CD4-positive, alpha-beta T cell treated with Interferon alpha-2 for 1 hour (primary cell): Measurements from ENCODE around the gene C5orf15.

Experiments used
- DNase-seq, 2 donors: peaks; one replicate each; pipeline ENCODE4 v3.0.0-alpha.2; 2020 to 2022

The C5orf15 gene

DNA sequence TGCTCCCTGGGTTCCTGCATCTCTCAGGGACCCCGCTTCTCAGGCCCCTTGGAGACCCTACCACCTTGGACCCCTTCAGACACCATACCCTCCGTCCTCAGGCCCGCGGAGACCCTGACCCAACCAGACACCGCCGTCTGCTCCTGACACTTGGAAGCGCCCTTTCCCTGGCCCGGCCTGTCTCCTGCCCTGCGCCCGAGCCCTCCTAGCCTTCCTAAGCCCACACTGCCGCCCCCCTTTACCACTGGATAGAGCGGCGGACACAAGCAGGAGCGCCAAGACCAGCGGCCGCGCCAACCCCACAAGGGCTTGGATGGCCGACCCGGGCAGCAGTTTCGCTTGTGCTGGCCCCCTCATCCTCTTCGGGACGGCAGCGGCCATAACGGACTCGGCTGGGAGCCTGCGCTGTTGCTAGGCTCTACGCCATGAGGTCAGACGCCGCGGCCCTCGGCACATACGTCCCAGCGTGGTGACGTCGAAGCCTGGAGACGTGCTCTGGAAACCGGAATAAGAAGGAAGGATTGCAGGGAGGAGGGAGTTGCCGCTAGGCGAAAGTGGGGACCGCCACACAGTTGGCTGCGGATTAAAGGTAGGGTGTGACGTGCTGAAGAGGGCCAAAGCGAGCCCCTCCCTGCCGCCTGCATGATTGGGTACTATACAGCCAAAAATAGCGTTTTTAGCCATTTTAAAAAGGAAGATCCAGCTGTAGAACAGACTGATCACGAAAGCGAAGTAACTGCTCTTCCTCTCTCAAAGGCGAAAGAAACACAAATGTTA lies at the start of gene C5orf15:
TSS of gene C5orf15 (minus strand) at position 422 of the 777 bp plus-strand sequence. CDS start at position 381, 41 bp downstream.
- DNase-seq: peak; percentile 90 to 93

DNA sequence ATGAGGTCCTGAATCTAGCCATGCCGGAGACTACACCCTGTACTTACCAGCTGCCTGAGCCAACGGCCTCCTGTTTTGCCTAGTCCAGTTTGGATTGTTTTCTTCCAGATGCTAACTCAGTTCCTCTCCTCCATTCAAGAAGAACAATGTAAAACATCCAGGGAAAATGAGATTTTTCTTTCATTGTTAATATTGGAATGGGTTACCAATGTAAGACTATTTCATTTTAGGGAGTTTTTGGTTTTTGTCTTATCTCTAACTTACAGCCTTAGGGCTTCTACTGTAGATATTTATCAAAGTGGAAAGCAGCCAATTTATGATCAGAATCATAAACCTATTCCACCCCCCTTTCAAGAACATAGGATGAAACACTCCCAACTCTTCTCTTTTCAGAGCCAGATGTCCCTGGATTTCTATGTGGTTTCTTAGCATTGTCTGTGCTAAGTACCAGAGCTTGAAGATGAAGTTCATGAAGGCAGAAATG lies 39.9 kb upstream of the C5orf15 start:
- no peak for DNase-seq

DNA sequence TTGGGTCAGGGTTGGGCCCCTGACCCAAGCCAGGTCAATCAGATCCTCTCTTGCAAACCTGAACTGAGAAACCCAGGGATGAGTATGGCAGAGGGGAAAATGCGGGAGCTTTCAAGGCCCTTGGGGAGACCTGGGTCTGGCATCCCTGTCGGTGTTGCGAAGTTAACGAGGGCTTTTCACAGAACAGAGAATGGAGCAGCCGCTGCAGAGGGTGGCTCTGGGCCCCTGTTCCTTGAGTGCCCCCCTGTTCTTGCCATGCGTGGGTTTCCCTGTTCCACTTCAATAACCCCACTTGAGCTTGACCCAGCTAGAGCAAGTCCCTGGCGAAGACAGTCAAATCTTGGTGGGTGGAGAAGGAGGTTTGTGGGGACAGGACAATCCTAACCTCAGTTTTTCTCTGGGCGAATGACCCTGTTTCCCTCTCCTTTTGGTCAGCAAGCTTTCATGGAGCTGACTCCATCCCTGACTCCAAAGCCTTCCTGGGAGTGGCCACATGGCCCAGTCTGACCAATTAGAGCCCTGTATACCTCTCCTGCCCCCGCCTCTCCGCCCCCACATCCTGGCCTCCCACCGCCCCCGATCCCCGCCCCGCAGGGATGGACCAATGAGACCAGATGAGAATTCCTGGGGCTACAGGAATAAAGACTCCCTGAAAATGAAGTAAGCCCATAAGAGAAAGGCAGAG lies 39.3 kb upstream of the C5orf15 start:
- DNase-seq: no peak

- DNase-seq: no peak
These were observed 37.7 kb upstream of the C5orf15 start for GRCh38 chr5:134006115-134006514.

- peak in 1 of 2 donors; percentile 3 for DNase-seq
These were observed 37.1 kb upstream of the C5orf15 start for GRCh38 chr5:134005417-134006061.

GRCh38 chr5:134004626-134005416 lies 36.4 kb upstream of the C5orf15 start, which contains the start of gene VDAC1:
Gene VDAC1 (minus strand): TSS chr5:134004975. CDS start chr5:133993012, 11,963 bp downstream.
- DNase-seq: peak; percentile 85 to 87

DNA sequence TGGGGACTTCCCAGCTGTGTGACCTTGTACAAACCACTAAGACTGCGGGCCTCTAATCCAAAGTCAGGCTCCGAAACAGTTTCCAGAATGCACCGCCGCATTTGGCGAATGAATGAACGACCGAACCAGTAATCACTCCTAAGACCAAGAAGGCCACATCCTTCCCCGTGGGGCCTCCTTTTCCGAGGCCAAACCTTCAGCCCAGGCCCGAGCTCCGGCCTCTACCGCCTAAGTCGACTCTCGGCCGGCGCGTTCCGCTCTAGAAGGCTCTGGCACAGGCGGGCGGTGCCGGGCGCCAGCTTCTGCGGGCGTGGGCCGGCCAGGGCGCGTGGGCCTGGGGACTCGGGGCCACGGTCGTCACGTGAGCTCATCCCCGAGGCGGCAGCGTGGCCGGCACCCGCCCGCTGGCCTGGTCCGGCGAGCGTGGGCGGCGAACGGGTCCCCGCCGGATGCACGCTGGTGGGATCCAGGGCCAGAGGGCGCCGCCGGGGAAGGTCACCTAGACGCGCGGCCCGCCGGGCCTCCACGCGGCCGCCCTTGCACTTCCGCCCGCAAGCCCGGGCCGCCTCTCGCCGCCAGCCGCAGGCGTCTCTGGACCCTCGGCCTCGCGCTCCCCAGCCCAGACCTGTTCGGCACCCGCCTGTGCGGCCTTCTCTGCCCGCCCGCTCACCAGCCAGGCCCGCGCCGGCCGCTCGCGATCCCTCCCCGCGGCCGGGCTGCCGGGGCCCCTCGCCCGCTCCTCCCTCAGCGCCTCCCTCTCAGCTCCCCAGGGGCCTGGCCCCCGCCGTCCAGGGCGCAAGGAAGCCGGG lies 35.6 kb upstream of the C5orf15 start:
- DNase-seq: peak; percentile 15 to 56

DNA sequence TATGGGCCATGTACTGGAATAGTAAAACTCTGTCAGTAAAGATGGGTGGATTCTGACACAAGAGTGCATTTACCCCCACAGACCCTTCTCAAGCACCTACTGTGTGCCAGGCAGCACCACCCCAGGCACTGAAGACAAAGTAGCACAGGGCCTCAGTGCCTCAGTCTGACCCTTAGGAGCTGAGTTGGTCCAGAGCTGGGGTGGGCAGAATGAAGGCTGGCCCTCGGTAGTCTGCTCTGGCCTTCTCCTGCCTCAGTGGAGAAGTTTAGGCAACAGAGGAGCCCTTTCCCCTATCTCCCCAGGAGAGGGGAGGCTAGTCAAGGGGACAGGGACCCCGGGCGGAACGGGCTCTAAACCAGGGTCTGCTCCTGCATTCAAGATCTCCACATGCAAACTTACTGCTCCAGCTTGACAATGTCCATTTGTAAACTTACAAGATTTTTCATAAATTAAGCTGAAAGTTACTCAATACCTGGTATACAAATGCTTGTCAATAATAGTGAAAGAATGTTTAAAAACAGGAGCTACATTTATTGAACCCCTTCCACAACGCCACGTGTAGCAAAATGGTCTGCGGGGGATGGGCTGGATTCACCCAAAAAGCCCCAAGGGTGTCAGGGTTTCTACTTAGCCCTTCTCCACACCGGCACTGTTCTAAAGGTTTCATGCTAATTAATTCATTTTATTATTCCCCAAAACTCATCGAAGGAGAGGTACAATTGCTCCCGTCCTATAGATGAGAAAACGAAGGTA lies 34.8 kb upstream of the C5orf15 start:
- no peak for DNase-seq

GRCh38 chr5:134001938-134002731 lies 33.7 kb upstream of the C5orf15 start:
- no peak for DNase-seq

DNA sequence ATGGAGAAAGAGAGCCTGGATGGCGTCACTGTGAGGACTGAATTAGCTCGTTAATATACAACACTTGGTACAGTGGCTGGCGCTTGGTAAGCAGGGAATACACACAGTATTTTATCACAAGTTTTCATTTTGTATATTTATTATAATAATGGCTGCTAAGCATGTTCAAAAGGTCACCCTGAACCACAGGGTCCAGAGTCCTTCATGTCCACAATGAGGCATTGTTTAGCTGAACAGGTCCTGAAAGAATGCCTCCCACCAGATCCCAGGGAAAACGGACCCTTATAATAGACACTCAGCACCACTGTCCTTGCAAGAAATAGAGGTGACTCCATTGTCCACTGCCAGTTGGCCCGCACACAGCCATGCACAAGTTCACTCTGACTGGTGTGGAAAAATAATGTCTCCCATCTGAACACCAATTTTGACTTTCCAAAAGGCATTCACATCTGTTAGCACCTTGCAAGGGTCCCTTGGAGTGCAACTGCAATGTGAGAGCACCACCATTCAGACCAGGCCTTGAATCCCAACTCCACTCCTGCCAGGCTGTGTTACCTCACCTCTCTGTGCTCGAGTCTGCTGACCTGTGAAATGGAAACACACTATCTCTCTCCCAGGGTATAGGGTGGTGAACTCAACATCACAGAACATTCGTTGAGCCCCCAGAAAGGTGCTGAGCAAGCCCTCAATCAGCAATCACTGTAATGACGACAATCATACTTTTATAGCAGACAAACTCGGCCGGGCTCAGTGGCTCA lies 32.5 kb upstream of the C5orf15 start:
- DNase-seq: no peak

GRCh38 chr5:134000091-134000511 lies 31.7 kb upstream of the C5orf15 start:
- DNase-seq: no peak

GRCh38 chr5:133998807-133999206 lies 30.4 kb upstream of the C5orf15 start:
- no peak for DNase-seq

DNA sequence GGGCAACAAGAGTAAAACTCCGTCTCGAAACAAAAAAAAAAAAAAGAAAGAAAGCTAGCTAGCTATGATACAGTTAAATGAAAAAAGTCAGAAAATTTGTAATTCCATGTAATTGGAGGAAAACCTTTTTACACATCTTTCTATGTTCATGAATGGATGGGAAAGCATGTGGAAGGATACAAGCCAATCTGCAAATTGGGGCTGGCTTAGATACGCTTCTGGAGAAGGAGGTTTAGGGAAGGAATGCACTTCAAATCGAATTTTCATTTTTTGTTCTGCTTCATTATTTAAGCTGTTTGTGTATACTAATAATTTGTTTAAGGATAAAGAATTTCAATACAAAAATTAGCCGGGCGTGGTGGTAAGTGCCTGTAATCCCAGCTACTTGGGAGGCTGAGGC lies 29.6 kb upstream of the C5orf15 start:
- no peak for DNase-seq

DNA sequence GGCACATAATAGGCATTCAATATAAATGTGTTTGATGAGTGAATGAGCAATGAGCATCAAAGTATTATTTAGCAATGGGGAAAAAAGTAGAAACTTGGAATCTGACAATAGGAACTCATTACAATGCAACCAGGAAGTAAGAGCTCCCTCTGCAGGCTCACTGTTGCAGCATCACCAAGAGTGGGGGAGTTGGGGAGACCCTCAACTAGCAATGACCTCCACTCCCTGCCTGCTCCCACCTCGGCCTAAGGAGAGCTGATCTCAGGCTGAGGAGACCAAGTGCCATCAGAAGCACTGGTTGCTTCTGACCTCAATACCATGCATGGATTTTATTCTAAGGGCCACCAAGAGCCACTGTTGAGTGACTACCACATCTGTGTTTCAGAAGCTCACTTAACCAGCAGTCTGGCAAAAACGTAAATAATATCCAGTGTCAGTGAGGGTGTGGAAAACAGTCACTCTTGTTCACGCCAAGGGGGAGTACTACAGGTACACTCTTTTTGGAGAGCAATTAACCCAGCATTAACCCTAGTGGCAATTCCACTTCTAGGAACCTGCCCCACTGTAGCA lies 28.3 kb upstream of the C5orf15 start:
- peak in 1 of 2 donors; percentile 22 for DNase-seq

DNA sequence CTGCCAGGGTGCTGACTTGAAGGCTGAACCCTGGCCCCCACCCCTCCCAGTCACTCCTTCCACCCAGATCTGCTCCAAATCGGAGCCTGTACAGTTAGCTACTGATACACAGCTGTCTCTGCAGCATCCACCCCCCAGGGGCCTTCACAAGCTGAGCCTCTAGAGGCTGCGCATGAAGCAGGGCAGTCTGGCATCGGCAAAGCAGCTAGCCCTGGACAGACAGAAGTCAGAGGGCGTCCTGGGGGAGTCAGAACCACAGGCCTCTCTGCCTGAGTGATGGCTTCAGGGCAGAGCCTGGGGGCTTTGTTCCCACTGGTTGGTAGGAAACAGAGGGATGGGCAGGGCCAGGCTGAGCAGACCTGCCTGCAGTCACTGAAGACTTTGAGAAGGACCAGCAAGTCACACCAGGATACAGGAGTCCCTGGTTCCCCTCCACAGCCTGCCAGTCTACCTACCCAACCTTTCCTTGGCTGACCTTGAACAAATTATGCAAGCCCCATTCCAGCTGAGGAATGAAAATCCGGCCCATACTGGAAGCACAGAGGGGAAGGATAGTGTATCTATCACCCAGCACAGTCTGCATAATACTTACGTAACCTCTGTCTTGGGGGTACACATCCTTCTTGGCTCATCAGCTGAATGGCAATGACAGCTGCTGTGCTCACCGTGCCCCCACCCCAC lies 27.6 kb upstream of the C5orf15 start:
- no peak for DNase-seq

- DNase-seq: no peak
These were observed 26.9 kb upstream of the C5orf15 start for GRCh38 chr5:133995341-133995740.

DNA sequence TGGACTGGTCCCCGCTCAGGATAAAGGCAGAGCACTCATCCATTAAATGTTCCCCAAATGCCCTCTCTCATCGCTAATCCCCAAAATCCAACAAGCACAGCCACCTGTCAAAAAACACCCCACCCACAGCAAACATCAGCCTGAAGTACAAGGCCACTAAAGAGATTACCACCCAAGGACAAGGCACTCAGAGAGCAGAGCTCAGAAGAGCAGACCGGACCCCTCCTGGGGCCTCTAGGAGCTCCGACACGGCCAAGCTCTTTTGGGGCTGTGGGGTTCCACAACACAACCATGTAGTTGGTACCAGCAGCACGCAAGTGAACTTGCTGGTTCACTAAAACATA lies 26.5 kb upstream of the C5orf15 start:
- no peak for DNase-seq

DNA sequence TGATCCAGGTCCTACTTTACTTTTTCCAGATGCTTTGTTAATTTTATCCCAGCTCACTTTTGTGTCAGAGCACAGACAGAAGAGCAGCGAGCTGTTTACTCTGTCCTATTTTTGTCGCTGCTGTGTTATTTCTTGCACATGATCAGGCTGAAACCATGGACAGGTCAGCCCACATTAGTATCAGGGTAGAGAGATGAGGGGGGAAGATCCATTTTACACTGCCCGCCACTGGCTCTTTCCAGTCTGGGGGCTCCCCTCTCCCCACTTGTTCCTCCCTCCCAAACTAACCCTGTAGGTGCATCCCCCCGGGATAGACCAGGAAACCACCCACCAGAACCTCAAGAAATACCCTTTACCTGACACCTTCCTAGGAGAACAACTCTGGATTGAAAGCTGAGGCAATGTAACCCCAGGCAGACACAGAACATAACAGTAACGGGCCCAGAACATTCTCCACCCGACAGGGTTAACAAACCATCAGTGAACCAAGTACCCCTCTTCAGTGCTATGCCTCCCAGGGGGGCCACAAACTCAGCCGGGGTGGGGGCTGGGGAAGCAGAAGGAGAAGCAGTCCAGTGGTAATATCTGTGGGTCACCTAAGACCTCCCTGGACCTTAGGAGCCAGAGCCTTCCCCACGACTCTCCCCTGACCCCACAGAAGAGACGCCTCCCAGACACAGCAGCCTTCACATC lies 26.0 kb upstream of the C5orf15 start:
- DNase-seq: no peak
